Tibial artery (tissue), 4 donors: ENCODE results near the gene CNN3.
"Not testable (repeated sequence)": the region's sequence is repeated elsewhere in the genome, so short reads cannot be mapped to it uniquely, and the experiment has no call there.

Experiments used
- DNase-seq, 2 donors: peaks; one replicate each; pipeline ENCODE4 v3.0.0-alpha.2; 2019
- H3K27ac ChIP-seq, 2 donors: fragments of 200-600 bp; sonication (generic) in 1 of 2; 1 replicate in 1 of 2; 2 replicates in 1 of 2; pipeline ENCODE4 v1.5.1; 2018 to 2019; ENCODE audit warnings: mild to moderate bottlenecking in 1 of 2
- H3K27me3 ChIP-seq, 2 donors: fragments of 200-600 bp; sonication (generic) in 1 of 2; one replicate each; pipeline versions ENCODE4 v1.5.1 to v1.6.0; 2016 to 2019
- H3K36me3 ChIP-seq, 3 donors: fragments of 200-600 bp; sonication (generic) in 2 of 3; one replicate each; pipeline ENCODE4 v1.5.1; 2016 to 2019; ENCODE audit warnings: mild to moderate bottlenecking in 2 of 3
- H3K4me1 ChIP-seq, 4 donors: fragments of 200-600 bp; sonication (generic) in 2 of 4; 1 replicate in 3 of 4; 2 replicates in 1 of 4; pipeline ENCODE4 v1.5.1; 2016 to 2019
- H3K4me3 ChIP-seq, 2 donors: fragments of 200-600 bp; sonication (generic) in 1 of 2; 1 replicate in 1 of 2; 2 replicates in 1 of 2; pipeline ENCODE4 v1.5.1; 2018 to 2019; ENCODE audit warnings: mild to moderate bottlenecking in 2 of 2
- H3K9me3 ChIP-seq, 3 donors: fragments of 200-600 bp; sonication (generic) in 1 of 3; one replicate each; pipeline ENCODE4 v1.5.1; 2016 to 2019
- CTCF ChIP-seq, 2 experiments: fragments of 200-600 bp in 1 of 2; fragments of 450-650 bp in 1 of 2; IDR thresholded peaks; one replicate each; pipeline ENCODE4 v1.5.1; 2017 to 2019; ENCODE audit warnings: antibody characterized with exemption in 2 of 2, mild to moderate bottlenecking in 1 of 2, moderate library complexity in 1 of 2
- intact Hi-C: fragments of 100-400 bp; cut with DNase I; formaldehyde crosslinking; loops from one replicate; pipeline ENCODE4 v1.15.0; 2023; ENCODE audit warnings: low total_unique reads

Gene CNN3

DNA sequence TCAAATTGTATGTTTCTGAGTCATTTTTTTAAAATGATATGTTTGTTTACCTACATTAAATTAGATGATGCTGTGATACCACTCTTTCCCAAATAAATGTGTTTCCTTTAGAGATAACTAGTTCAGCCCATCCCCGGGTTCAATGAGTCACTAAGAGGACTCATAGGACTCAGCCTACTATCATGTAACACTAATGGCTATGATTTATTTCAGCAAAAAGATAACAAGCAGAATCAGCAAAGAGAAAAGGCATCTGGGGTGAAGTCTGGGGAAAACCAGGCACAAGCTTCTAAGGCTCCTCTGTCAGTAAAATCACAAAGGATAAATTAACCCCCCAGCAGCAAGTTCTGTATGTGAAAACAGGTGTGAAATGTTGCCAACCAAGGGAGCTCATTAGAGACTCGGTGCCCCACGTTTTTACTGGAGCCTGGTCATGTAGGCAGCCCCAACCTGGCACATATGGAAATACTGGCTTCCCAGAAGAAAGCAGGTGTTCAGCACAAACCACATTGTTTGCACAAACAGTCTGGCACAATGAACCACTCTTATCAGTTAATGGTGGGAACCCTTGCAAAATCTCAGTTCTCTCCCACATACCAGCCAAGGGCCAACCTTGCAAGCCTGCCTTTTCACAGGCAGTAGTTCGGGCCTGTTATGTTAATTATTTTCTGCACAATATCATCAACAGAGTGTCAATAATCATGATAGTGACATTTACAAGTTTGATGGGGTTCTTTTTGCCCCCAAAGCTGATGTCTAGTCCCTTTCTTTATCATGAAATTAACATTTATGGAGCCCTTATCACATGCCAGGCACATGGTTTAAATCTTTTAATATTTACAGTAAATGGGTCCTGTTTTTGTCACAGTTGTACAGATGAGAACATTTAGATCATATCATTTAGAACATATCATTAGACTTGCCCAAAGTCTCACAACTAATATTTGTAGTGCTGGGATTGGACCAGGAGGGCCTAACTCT is 23.1 kb upstream of the CNN3 start:
- no peaks in the 10 kb centered on the region for H3K36me3 ChIP-seq
- intact Hi-C loops = no loop called here
- no peak overlapping the region for H3K4me3 ChIP-seq
- H3K4me1 ChIP-seq = peaks cover 0 to 14% (median 0%) of the 10 kb centered on the region in 4 donors
- no peak overlapping the region for H3K27ac ChIP-seq
- H3K27me3 ChIP-seq = no peaks in the 10 kb centered on the region
- no peaks in the 10 kb centered on the region for H3K9me3 ChIP-seq
- DNase-seq = no peak
- no peak for TF ChIP-seq CTCF (IDR thresholded peaks at IDR 0.05)

GRCh38 chr1:94947437-94947836 is 20.5 kb upstream of the CNN3 start:
- TF ChIP-seq CTCF (IDR thresholded peaks at IDR 0.05) = no peak
- Histone ChIP-seq H3K36me3 (no peaks in the 10 kb centered on the region), H3K27ac (peak overlapping the region; percentile 41 to 46), H3K4me3 (no peak overlapping the region), H3K27me3 (no peaks in the 10 kb centered on the region), H3K9me3 (no peaks in the 10 kb centered on the region), H3K4me1 (peaks cover 0 to 14% (median 0%) of the 10 kb centered on the region in 4 donors)
- intact Hi-C loops = no loop called here
- no peak for DNase-seq

GRCh38 chr1:94946886-94947285 is 20.0 kb upstream of the CNN3 start:
- no peak for DNase-seq
- peak overlapping the region; percentile 41 to 46 for H3K27ac ChIP-seq
- intact Hi-C loops = no loop called here
- no peaks in the 10 kb centered on the region for H3K9me3 ChIP-seq
- no peak overlapping the region for H3K4me3 ChIP-seq
- H3K27me3 ChIP-seq = no peaks in the 10 kb centered on the region
- no peak for TF ChIP-seq CTCF (IDR thresholded peaks at IDR 0.05)
- peaks cover 0 to 14% (median 0%) of the 10 kb centered on the region in 4 donors for H3K4me1 ChIP-seq
- H3K36me3 ChIP-seq = no peaks in the 10 kb centered on the region

DNA sequence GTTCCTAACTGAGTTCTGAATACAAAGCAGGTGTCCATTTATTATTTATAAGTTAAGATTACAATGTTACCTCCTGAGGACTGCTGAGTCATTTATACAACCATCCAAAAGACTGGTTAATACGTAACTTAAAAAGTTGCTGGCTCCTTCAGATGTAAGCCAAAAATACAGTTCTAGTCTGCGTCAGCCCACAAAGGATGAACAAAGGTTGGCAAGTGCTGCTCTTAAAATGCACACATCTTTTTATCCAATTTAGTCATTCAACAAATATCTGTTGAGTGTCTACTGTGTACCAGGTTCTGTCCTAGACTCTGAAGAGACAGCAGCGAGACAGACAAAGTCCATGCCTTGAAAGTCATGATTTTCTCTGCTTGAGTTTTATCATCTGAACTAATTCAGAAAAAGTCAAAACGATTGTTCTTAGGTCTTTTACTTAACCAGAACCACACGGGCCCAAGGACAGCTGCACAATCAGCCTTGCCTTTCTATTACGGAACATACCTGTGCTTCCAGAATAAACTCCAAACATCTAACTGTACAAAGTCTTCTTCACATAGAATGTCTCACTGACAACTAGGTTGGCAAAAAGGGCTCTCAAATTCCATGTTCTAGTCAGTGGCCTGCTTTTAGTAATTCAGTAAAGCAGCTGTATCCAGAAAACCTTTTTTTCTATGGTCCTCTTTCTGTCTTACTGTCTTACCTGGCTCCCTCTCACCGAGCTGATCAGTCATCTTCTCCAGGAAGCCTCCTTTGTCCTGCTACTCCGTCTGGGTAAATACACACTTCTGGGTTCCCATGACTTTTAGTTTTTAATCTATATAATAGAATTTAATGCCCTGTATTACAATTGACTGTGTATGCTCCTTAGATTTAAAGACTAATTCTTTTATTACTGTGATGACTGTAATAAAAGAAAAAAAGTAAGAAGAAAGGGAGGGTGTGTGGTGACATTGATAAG is 15.5 kb upstream of the CNN3 start:
- H3K9me3 ChIP-seq = no peaks in the 10 kb centered on the region
- intact Hi-C loops = no loop called here
- H3K4me1 ChIP-seq = peaks cover 0 to 28% (median 0%) of the 10 kb centered on the region in 4 donors
- DNase-seq = no peak
- no peak overlapping the region for H3K4me3 ChIP-seq
- TF ChIP-seq CTCF (IDR thresholded peaks at IDR 0.05) = no peak
- H3K27ac ChIP-seq = no peak overlapping the region
- no peaks in the 10 kb centered on the region for H3K36me3 ChIP-seq
- no peaks in the 10 kb centered on the region for H3K27me3 ChIP-seq

DNA sequence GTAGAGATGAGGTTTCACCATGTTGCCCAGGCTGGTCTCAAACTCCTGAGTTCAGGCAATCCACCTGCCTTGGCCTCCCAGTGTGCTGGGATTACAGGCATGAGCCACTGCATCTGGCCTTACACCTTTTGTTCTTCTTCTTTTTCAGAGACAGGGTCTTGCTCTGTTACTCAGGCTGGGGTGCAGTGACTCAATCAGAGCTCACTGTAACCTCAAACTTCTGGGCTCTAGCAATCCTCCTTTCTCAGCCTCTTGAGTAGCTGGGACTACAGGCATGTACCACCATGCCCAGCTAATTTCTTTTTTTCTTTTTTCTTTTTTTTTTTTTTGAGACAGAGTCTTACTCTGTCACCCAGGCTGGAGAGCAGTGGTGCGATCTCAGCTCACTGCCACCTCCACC is 14.6 kb upstream of the CNN3 start:
- intact Hi-C loops, H3K9me3 ChIP-seq, H3K4me3 ChIP-seq, H3K27me3 ChIP-seq, DNase-seq, H3K27ac ChIP-seq, H3K36me3 ChIP-seq: not testable (repeated sequence)
- peaks cover 0 to 28% (median 3%) of the 10 kb centered on the region in 4 donors for H3K4me1 ChIP-seq
